Measurements from ENCODE around the gene PRKG1. TPM values are rescaled to one million over a fixed set of nuclear protein-coding genes. Genes with fewer than 3 reads are reported as not detected.

PRKG1 gene
- total RNA-seq, 1 donor, result 19.5 TPM

GRCh38 chr10:52056291-52056690, 982.0 kb downstream of the PRKG1 start:
- no peak for DNase-seq (ENCODE audit: insufficient read length, low spot score, missing footprints)
- H3K9me3 ChIP-seq (ENCODE audit: low read depth, low read length), result no peaks in the 10 kb centered on the region
- no peaks in the 10 kb centered on the region for H3K36me3 ChIP-seq (ENCODE audit: insufficient read depth, low read length)
- no peak overlapping the region for H3K4me2 ChIP-seq (ENCODE audit: insufficient read depth, low read length)
- H4K20me1 ChIP-seq (ENCODE audit: insufficient read depth, low read length), result no peaks in the 10 kb centered on the region
- no peak overlapping the region for H3K27ac ChIP-seq (ENCODE audit: low read depth, low read length)
- H3K79me2 ChIP-seq (ENCODE audit: insufficient read depth, low read length), result no peaks in the 10 kb centered on the region
- no peak for TF ChIP-seq CTCF (IDR thresholded peaks at IDR 0.05; ENCODE audit: extremely low read depth, low read depth, low read length)
- H2AFZ ChIP-seq (ENCODE audit: low read length), result no peak overlapping the region
- no peak overlapping the region for H3K4me3 ChIP-seq (ENCODE audit: insufficient read depth, low read length)
- H3K4me1 ChIP-seq (ENCODE audit: insufficient read depth, low read length), result no peaks in the 10 kb centered on the region
- no peaks in the 10 kb centered on the region for H3K27me3 ChIP-seq (ENCODE audit: insufficient read depth, low read length)

- H3K4me2 ChIP-seq (ENCODE audit: insufficient read depth, low read length), result no peak overlapping the region
- no peak for TF ChIP-seq CTCF (IDR thresholded peaks at IDR 0.05; ENCODE audit: extremely low read depth, low read depth, low read length)
These were observed 984.8 kb downstream of the PRKG1 start for GRCh38 chr10:52059089-52059488.

GRCh38 chr10:52063159-52063558, 988.9 kb downstream of the PRKG1 start:
- no peak for DNase-seq (ENCODE audit: insufficient read length, low spot score, missing footprints)
- Histone ChIP-seq H3K36me3 (ENCODE audit: insufficient read depth, low read length) (no peaks in the 10 kb centered on the region), H3K4me3 (ENCODE audit: insufficient read depth, low read length) (no peak overlapping the region), H3K4me1 (ENCODE audit: insufficient read depth, low read length) (no peaks in the 10 kb centered on the region), H3K79me2 (ENCODE audit: insufficient read depth, low read length) (no peaks in the 10 kb centered on the region), H3K9me3 (ENCODE audit: low read depth, low read length) (no peaks in the 10 kb centered on the region), H3K4me2 (ENCODE audit: insufficient read depth, low read length) (no peak overlapping the region), H2AFZ (ENCODE audit: low read length) (no peak overlapping the region), H3K27me3 (ENCODE audit: insufficient read depth, low read length) (no peaks in the 10 kb centered on the region), H4K20me1 (ENCODE audit: insufficient read depth, low read length) (no peaks in the 10 kb centered on the region), H3K27ac (ENCODE audit: low read depth, low read length) (no peak overlapping the region)
- no peak for TF ChIP-seq CTCF (IDR thresholded peaks at IDR 0.05; ENCODE audit: extremely low read depth, low read depth, low read length)

More at GRCh38 chr10:52059089-52059488, 984.8 kb downstream of the PRKG1 start:
- Histone ChIP-seq H4K20me1 (ENCODE audit: insufficient read depth, low read length) (no peaks in the 10 kb centered on the region), H3K27ac (ENCODE audit: low read depth, low read length) (no peak overlapping the region), H3K4me1 (ENCODE audit: insufficient read depth, low read length) (no peaks in the 10 kb centered on the region), H3K4me3 (ENCODE audit: insufficient read depth, low read length) (no peak overlapping the region), H2AFZ (ENCODE audit: low read length) (no peak overlapping the region), H3K9me3 (ENCODE audit: low read depth, low read length) (no peaks in the 10 kb centered on the region), H3K36me3 (ENCODE audit: insufficient read depth, low read length) (no peaks in the 10 kb centered on the region), H3K27me3 (ENCODE audit: insufficient read depth, low read length) (no peaks in the 10 kb centered on the region), H3K79me2 (ENCODE audit: insufficient read depth, low read length) (no peaks in the 10 kb centered on the region)
- DNase-seq (ENCODE audit: insufficient read length, low spot score, missing footprints), result no peak

- Histone ChIP-seq H3K4me2 (ENCODE audit: insufficient read depth, low read length) (no peak overlapping the region), H3K27me3 (ENCODE audit: insufficient read depth, low read length) (no peaks in the 10 kb centered on the region), H3K27ac (ENCODE audit: low read depth, low read length) (no peak overlapping the region), H4K20me1 (ENCODE audit: insufficient read depth, low read length) (no peaks in the 10 kb centered on the region), H2AFZ (ENCODE audit: low read length) (no peak overlapping the region), H3K9me3 (ENCODE audit: low read depth, low read length) (no peaks in the 10 kb centered on the region), H3K4me1 (ENCODE audit: insufficient read depth, low read length) (no peaks in the 10 kb centered on the region), H3K36me3 (ENCODE audit: insufficient read depth, low read length) (no peaks in the 10 kb centered on the region), H3K4me3 (ENCODE audit: insufficient read depth, low read length) (no peak overlapping the region), H3K79me2 (ENCODE audit: insufficient read depth, low read length) (no peaks in the 10 kb centered on the region)
- DNase-seq (ENCODE audit: insufficient read length, low spot score, missing footprints), result no peak
- TF ChIP-seq CTCF (IDR thresholded peaks at IDR 0.05; ENCODE audit: extremely low read depth, low read depth, low read length), result no peak
These were observed 990.0 kb downstream of the PRKG1 start for GRCh38 chr10:52064084-52064845.
